ENCODE measurements around the gene JCAD. TPM values are rescaled to one million over a fixed set of nuclear protein-coding genes. Genes with fewer than 3 reads are reported as not detected.
"Not testable (repeated sequence)": the region's sequence is repeated elsewhere in the genome, so short reads cannot be mapped to it uniquely, and the experiment has no call there.

JCAD gene
- total RNA-seq, 2 donors from 2014 or later: 40.8 to 52.2 TPM

DNA sequence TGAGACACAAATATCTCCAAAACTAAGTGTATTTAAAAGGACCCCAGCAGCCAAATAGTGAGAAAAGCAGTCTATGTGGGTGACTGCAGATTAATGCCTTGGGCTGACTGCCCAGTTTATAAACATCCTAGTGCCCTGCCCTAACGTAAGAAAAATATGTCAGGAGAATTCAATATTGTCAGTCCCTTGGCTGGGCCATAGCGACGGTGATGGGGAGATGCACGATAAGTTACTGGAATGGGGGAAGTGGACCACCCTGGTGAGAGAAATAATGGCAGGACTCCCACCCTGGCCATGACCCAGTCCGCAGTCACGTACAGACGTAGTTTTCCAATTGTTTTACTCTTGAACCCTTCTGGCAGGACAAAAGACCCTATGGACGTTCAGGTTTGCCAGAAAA is 48.0 kb downstream of the JCAD start:
- Mint-ChIP-seq H3K4me1 (peaks cover 2% of the 10 kb centered on the region), H3K9me3 (no peaks in the 10 kb centered on the region), H3K27ac (no peak overlapping the region), H3K36me3 (ENCODE audit: low read depth) (peaks cover 17% of the 10 kb centered on the region), H3K27me3 (ENCODE audit: insufficient read depth) (no peaks in the 10 kb centered on the region), H3K4me3 (no peak overlapping the region)
- Histone ChIP-seq H3K4me3 (ENCODE audit: low read length) (no peak overlapping the region), H3K9ac (ENCODE audit: extremely low read depth, low read length, poor library complexity, severe bottlenecking) (no peak overlapping the region), H3K27ac (ENCODE audit: low read depth, low read length) (no peak overlapping the region), H3K9me3 (ENCODE audit: control insufficient read depth, low read length) (no peaks in the 10 kb centered on the region), H3K27me3 (ENCODE audit: control insufficient read depth, insufficient read depth, low read length, poor library complexity, severe bottlenecking) (no peaks in the 10 kb centered on the region), H3K4me1 (ENCODE audit: control insufficient read depth, insufficient read depth, low read length) (no peaks in the 10 kb centered on the region), H3K36me3 (ENCODE audit: control insufficient read depth, insufficient read depth, low read length) (peaks cover 31% of the 10 kb centered on the region)
- 97 to 98% methylated on average over 7 to 8 of the region's 8 CpGs for WGBS, 2 experiments (ENCODE audit: insufficient coverage in 1 of 2, insufficient read length in 1 of 2)
- no peak for TF ChIP-seq CTCF (conservative IDR thresholded peaks at IDR 0.05)
- no peak for DNase-seq

DNA sequence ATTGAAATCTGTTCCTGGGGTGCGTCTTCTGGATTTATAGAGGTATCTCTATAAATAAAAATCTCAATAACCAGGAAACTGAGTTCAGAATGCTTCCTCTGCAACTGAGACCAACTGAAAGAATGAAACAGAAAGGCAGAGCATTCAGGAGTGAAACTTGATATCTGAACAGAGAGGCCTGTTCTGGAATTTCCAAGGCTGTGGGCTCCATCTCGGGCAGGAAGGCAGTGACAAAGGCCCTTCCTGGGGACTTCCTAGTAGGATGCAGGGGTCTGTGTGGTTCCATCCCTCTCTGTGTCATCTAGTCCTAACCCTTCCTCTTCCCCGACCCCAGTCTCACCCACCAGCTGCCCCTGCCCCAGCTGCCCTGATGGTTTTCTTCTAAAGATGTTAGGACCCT is 52.0 kb downstream of the JCAD start:
- Histone ChIP-seq H3K9me3 (ENCODE audit: control insufficient read depth, low read length) (no peaks in the 10 kb centered on the region), H3K4me3 (ENCODE audit: low read length) (no peak overlapping the region), H3K27ac (ENCODE audit: low read depth, low read length) (no peak overlapping the region), H3K36me3 (ENCODE audit: control insufficient read depth, insufficient read depth, low read length) (no peaks in the 10 kb centered on the region), H3K27me3 (ENCODE audit: control insufficient read depth, insufficient read depth, low read length, poor library complexity, severe bottlenecking) (no peaks in the 10 kb centered on the region), H3K4me1 (ENCODE audit: control insufficient read depth, insufficient read depth, low read length) (no peaks in the 10 kb centered on the region), H3K9ac (ENCODE audit: extremely low read depth, low read length, poor library complexity, severe bottlenecking) (no peak overlapping the region)
- no peak overlapping the region for H3K4me3 Mint-ChIP-seq
- H3K27ac Mint-ChIP-seq: no peak overlapping the region
- no peaks in the 10 kb centered on the region for H3K9me3 Mint-ChIP-seq
- no peak for DNase-seq
- no peak for TF ChIP-seq CTCF (conservative IDR thresholded peaks at IDR 0.05)
- peaks cover 4% of the 10 kb centered on the region for H3K4me1 Mint-ChIP-seq
- WGBS, 2 experiments (ENCODE audit: insufficient coverage in 1 of 2, insufficient read length in 1 of 2): 60 to 73% methylated on average over 1 to 3 of the region's 3 CpGs
- no peaks in the 10 kb centered on the region for H3K36me3 Mint-ChIP-seq (ENCODE audit: low read depth)
- no peaks in the 10 kb centered on the region for H3K27me3 Mint-ChIP-seq (ENCODE audit: insufficient read depth)

DNA sequence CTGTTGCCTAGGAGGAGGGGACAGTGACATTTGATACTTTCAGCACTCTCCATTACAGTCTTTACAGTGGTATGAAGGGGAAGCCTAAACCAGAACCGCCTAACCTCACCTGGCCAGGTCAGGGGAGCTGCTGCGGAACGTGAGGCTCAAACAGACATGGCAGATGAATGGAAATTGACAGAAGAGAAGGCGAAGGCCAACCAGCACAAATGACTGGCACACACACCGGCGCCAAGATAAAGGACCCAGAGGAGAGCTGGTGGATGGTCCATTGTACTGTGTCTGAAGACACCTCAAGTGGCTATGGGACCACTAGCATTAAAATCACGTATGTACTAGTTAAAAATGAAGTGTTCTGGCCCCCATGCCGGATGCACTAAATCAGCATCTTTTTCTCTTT is 53.0 kb downstream of the JCAD start:
- no peaks in the 10 kb centered on the region for H3K36me3 Mint-ChIP-seq (ENCODE audit: low read depth)
- no peak for DNase-seq
- H3K36me3 ChIP-seq (ENCODE audit: control insufficient read depth, insufficient read depth, low read length): no peaks in the 10 kb centered on the region
- H3K27me3 Mint-ChIP-seq (ENCODE audit: insufficient read depth): no peaks in the 10 kb centered on the region
- 91 to 92% methylated on average over 8 of the region's 8 CpGs for WGBS, 2 experiments (ENCODE audit: insufficient coverage in 1 of 2, insufficient read length in 1 of 2)
- H3K4me3 ChIP-seq (ENCODE audit: low read length): no peak overlapping the region
- peaks cover 11% of the 10 kb centered on the region for H3K4me1 Mint-ChIP-seq
- H3K4me3 Mint-ChIP-seq: no peak overlapping the region
- H3K4me1 ChIP-seq (ENCODE audit: control insufficient read depth, insufficient read depth, low read length): no peaks in the 10 kb centered on the region
- H3K9me3 Mint-ChIP-seq: no peaks in the 10 kb centered on the region
- TF ChIP-seq CTCF (conservative IDR thresholded peaks at IDR 0.05): no peak
- no peaks in the 10 kb centered on the region for H3K27me3 ChIP-seq (ENCODE audit: control insufficient read depth, insufficient read depth, low read length, poor library complexity, severe bottlenecking)
- no peak overlapping the region for H3K27ac Mint-ChIP-seq
- no peak overlapping the region for H3K27ac ChIP-seq (ENCODE audit: low read depth, low read length)
- H3K9me3 ChIP-seq (ENCODE audit: control insufficient read depth, low read length): no peaks in the 10 kb centered on the region
- no peak overlapping the region for H3K9ac ChIP-seq (ENCODE audit: extremely low read depth, low read length, poor library complexity, severe bottlenecking)

GRCh38 chr10:30005116-30005515 is 54.3 kb downstream of the JCAD start:
- H3K27ac ChIP-seq (ENCODE audit: low read depth, low read length); H3K27ac Mint-ChIP-seq; H3K4me3 Mint-ChIP-seq; H3K36me3 Mint-ChIP-seq (ENCODE audit: low read depth); DNase-seq; H3K4me1 ChIP-seq (ENCODE audit: control insufficient read depth, insufficient read depth, low read length); H3K9me3 Mint-ChIP-seq; H3K27me3 Mint-ChIP-seq (ENCODE audit: insufficient read depth); H3K9me3 ChIP-seq (ENCODE audit: control insufficient read depth, low read length); H3K27me3 ChIP-seq (ENCODE audit: control insufficient read depth, insufficient read depth, low read length, poor library complexity, severe bottlenecking); H3K4me3 ChIP-seq (ENCODE audit: low read length); H3K9ac ChIP-seq (ENCODE audit: extremely low read depth, low read length, poor library complexity, severe bottlenecking); H3K36me3 ChIP-seq (ENCODE audit: control insufficient read depth, insufficient read depth, low read length): not testable (repeated sequence)
- peaks cover 18% of the 10 kb centered on the region for H3K4me1 Mint-ChIP-seq
- 79 to 100% methylated on average over 1 of the region's 1 CpG for WGBS, 2 experiments (ENCODE audit: insufficient coverage in 1 of 2, insufficient read length in 1 of 2)
